Peyer's patch (tissue), 4 donors: Measurements from ENCODE around the gene MAGI2.

Experiments used
- CTCF ChIP-seq, 6 experiments: fragments of 450-650 bp in 4 of 6; fragments of 200-600 bp in 2 of 6; sonication (generic) in 1 of 6; IDR thresholded peaks; one replicate each; pipeline ENCODE4 v1.5.1; 2017 to 2019; ENCODE audit warnings: antibody characterized with exemption in 6 of 6, mild to moderate bottlenecking in 3 of 6, moderate library complexity in 1 of 6
- POLR2A ChIP-seq, 2 donors: fragments of 450-650 bp; IDR thresholded peaks; one replicate each; pipeline ENCODE4 v1.5.1; 2017; ENCODE audit warnings: antibody characterized with exemption in 2 of 2, mild to moderate bottlenecking in 2 of 2, moderate library complexity in 2 of 2

GRCh38 chr7:78173666-78174065, 1279.8 kb downstream of the MAGI2 start:
- no peak for TF ChIP-seq CTCF (IDR thresholded peaks at IDR 0.05)
- no peak for TF ChIP-seq POLR2A (IDR thresholded peaks at IDR 0.05)
